GM19438 (cell line): Measurements from ENCODE around the gene MTM1.

Source experiments
- ATAC-seq: cut with Tn5 transposase; IDR thresholded peaks from one replicate; pipeline ENCODE4 v1.9.1; 2021; ENCODE audit warnings: low read depth; ENCODE audit not compliant: unreplicated experiment

The MTM1 gene

DNA sequence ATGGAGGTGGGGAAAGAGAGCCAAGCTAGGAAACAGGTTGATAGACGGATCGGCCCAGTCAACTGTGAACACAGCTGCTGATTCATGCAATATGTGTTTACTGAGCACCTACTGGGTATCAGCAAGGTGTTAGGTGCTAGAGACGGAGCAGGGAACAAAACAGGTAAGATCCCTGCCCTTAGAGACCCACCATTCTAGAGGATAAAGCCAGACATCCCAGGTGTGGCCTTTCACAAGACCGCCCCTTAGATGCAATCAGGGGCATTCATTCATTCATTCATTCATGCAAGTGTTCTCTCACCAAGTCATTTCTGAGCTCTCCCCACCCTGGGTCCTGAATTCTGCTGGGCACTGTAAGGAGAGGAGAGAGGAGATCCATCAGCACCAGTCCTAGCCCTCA lies 20.2 kb upstream of the MTM1 start:
- ATAC-seq, result no peak

DNA sequence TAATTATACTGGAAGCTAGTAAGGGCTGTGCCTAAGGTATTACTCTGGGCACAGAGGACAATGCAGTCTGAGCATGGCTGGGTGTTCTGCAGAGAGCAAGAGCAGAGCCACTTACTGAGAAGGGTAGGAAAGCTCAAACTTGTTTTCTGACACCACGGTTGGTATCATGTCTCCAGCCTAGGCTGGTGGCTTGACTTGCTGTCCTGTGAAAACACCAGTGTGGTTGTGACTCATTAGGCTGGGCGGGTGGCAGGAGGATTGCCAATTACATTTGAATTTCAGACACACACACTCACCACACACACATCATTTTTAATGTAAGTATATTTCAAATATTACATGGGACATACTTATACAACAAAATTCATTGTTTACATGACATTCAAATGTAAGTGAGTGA lies 19.7 kb upstream of the MTM1 start:
- no peak for ATAC-seq

DNA sequence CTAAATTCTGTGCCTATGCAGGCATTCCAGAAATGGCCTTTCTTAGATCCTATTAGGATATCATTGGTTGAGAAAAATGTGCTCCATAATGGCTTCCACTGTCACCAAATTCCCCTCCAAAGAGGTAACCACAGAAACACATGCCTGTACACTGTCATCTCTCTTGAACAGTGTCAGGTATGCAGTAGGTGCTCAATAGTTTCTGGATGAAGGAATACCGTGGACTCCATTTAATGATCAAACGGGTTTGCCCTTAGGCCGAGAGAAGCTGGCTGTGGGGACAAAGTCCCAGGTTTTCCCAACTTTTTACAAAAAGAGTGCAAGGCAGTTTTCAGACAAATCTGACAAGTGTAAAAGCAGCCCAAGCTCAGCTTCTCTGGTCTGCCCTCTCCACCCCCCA lies 16.5 kb upstream of the MTM1 start:
- no peak for ATAC-seq

DNA sequence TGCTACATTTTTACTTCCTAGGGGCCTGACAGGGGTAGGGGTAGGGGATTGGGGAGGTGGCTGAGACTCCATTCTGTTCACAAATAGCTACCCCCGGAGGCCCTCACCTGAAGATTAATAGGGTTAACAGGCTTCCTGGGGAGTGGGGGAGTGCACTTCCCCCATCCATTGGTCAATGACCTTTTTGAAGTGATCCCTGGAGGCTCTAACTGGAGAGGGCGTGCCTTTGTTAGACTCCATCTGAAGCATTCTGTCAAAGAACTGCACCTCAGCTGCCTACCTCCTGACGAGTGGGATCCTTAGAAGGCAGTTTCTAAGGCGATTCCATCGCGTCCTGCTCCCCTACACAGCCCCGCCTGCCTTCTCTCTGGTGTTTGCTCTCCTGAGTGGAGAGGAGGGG lies 10.0 kb upstream of the MTM1 start:
- ATAC-seq, result no peak

DNA sequence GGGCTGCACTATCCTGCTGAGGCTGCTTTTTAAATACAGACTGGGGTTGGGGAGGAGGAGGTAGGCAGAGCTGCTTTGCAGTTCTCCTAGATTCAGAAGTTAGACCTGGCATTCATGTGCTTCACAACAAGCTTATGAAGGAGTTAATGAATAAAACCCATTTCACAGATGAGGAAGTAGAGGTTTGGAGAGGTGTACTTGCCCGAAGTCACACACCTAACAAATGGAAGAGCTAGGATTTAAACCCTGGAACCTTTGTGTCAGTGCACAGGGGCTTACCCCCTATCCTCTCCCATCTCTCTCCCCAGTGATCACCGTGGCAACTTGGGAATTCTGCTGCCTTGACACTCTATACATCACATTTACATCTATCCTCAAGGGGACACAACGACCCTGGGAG lies 3.6 kb upstream of the MTM1 start:
- ATAC-seq, result no peak

DNA sequence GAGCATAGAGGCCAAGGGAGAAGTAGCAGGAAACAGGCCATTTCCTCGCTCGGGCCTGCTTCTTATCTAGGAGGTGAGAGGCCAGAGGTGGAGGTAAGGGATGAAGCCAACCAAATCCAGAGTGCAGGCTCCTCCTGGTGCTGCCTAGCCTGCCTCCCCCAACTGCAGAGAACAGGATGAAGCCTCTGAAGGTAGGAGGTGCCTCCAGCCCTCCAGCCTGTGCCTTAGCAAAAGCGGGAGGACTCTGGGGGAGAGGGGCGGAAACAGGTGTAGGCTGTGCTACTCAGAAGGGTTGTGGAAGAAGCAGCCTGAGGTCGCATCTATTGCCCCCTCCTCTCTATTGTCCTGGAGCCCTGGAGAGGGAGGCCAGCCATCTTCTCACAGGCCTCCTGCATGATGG lies 2.9 kb upstream of the MTM1 start:
- no peak for ATAC-seq

DNA sequence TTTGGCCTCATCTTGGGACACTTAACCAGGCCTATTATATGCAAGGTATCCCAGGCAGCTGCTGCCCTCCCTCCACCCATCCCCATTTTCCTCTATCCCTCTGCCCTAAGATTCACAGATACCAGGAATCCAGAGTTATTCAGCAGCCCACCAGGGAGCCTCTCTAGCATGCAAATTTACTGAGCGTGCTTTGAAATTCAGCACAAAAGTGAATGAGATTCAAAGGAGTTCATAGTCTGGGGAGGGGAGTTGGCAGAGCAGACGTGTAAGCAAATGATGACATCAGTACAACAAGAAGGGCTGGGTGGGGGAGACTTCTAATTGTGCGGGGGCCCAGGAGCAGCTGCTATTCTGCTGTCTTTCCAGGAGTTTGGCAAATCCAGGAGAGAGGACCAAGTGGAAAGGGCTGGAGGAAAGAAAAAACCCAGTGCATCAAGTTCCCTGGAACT lies 1.7 kb upstream of the MTM1 start:
- no peak for ATAC-seq

DNA sequence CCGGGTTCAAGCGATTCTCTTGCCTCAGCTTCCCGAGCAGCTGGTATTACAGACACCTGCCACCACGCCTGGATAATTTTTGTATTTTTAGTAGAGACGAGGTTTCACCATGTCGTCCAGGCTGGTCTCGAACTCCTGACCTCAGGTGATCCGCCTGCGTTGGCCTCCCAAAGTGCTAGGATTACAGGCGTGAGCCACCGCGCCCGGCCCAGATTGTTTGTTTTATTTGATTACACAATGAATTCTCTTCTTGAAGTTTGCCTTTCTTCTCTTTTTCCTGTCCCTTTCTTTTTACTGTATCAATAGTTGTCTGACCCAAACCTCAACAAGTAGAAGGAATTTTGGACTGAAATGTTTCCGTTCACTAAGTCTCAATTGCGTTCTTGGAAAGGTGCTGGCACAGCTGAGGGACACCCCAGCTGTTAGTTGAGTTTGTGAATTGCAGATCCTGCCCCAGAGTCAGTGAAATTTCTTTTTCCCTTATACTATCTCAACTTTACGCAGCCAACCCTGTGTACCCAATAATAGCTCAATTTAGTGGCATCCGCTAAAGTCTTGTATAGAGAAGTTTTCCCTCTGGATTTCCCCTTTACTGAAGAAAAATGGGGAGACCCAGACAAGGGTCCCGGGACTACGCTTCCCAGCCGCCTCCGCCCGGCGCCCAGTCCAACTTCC lies 639 bp upstream of the MTM1 start:
- ATAC-seq, result no peak

DNA sequence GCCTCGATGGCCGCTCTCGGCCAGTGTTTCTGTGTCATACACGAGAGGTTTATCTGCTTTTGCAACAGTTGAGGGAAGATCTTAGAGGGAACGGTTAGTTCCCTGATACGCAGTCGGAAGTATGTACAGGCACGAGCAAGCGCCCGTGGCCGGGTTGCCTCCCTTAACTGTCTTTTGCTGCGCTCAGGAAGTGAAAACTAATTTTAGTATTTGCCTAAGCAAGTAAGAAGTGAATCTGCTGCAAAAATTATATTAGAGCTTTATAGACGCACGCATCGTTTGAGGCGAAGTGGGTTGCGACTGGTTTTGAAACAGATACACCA lies 695 bp downstream of the MTM1 start:
- peak; percentile 25 for ATAC-seq

DNA sequence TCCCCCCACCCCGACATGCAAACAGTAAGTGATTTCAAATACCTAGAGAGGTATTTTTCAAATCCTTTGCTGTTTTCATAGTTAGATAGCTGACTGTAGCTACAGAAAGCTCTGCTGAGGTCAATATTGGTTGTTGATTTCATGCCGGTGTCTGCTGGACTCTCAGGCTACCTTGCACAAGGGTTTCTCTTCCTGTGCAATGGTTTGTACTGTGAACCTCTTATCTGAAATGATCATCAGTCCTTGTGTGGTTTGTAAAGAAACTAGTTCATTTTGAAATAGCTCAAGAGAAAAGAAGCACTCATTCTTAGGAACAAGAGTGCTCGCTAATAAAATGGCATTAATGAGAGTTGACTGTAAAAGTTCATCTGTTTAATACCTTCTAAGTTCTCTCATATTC lies 2.1 kb downstream of the MTM1 start:
- no peak for ATAC-seq

DNA sequence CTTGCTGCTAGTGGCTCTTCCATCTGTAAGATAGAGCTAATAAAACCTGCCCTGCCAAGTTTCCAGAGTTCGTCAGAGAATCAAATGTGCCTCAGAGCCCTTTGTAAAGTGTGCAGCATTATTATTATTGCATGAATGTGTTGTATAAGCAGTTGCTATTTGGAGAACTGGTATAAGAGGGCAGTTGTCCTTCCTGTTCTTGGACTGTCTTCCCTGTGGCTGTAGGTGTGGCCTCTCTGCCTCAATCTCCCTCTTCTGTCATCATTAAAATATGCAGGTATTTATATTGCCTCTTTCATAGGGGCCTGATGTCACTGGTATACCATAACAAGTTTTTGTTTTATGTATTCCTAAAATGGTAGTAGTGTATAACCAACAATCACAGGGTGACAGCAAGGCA lies 3.8 kb downstream of the MTM1 start:
- no peak for ATAC-seq

DNA sequence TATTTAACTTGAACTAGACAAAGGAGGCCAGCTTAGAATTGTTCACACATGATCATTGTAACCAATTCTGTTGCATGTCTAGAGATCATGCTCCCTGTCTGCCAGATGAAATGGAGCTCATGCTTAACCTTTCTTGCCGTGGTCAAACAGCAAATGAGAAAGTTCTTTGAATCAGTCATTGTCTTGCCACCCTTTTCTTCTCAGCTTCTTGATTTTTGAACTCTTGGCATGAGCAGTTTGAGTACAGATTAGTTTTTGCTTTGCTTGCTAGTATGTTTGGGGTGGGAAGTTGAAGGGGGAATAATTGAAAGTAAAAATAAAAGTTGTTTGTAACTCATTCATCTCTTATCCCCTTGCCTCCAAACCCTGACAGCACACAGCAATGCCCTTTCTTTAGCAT lies 4.7 kb downstream of the MTM1 start:
- ATAC-seq, result no peak

DNA sequence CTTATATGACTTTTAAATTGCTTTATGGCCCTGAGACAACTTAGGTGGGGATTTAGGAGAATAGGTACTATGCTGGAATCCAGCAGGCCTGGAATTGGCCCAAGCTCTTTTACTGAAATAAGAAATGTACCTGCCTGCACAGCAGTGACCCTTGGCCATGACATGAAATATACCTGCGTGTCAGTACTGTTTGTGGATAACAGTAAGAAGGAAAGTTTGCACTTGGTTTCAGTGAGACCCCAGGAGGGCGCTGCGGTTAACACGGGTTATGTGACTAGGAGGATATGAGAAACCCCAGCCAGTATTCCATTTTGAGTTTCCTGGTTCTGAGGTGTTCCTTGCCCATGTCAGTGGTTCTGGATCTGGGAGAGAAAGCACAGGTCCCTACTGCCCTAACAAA lies 5.3 kb downstream of the MTM1 start:
- ATAC-seq, result no peak

DNA sequence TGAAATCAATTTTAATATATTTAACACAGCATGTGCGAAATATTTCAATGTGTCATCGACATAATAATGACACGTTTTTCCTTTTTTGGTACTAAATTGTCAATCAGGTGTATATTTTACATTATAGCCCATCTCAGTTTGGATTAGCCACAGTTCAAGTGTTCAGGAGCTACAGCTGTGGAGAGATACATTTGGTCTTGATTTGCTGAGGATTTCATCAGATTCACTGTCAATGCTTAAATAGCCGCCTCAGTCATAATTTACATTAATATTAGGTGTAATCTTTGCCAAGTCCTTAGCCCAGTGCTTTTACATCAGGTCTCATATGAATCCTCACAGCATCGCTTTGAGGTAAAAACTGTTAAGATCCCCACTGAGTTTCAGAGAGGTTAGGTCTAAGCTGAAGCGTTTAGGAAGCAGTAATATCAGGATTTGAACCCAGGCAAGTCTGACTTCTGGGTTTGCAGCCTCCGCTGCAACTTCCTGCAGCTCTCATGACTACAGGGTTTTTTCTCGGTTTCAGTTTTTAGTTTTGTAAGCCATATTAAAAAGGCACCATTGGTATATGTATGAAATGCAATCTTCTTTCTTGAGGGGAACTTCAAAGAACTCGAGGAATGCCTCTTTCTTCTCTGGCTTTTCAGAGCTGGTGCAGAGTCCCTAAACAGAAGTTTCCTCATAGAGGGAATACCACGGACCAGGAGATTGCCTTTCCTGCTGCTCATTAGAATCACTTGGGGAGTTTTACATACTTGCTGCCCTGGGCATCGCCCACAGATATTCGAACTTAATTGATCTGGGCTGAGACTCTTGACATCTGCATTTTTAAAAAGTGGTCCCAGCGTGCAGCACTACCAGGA lies 6.4 kb downstream of the MTM1 start:
- peak; percentile 53 for ATAC-seq

DNA sequence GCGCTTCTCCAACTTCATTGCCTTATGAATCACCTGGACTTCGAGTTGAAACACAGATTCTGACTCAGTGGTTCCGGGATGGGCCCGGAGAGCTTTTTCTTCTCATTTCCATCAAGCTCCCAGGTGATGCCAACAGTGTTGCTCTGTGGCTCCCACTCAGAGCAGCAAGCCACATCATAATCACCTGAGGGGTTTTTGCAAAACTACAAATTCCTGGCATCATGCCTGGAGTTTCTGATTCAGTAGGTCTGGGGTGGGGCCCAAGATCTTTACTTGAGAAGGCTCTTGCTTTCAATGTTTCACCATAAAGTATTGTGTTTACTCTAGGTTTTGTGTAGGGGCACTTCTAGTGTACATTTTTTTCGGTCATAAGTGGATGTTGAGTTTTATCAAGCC lies 7.0 kb downstream of the MTM1 start:
- no peak for ATAC-seq

DNA sequence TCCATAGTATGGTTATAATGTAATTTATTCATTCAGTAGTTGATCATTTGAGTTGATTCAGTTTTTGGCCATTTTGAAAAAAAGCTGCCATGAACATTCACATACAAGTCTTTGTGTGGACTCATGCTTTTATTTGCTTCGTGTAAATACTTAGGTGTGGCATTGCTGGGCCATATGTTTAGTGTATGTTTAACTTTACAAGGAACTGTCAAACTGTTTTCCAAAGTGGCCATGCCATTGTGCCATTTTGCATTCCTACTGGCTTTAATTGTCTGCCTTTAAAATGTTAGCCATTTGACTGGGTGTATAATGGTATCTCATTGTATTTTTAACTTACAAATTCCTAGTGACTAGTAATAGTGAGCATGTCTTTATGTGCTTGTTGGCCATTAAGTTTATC lies 8.8 kb downstream of the MTM1 start:
- ATAC-seq, result no peak

DNA sequence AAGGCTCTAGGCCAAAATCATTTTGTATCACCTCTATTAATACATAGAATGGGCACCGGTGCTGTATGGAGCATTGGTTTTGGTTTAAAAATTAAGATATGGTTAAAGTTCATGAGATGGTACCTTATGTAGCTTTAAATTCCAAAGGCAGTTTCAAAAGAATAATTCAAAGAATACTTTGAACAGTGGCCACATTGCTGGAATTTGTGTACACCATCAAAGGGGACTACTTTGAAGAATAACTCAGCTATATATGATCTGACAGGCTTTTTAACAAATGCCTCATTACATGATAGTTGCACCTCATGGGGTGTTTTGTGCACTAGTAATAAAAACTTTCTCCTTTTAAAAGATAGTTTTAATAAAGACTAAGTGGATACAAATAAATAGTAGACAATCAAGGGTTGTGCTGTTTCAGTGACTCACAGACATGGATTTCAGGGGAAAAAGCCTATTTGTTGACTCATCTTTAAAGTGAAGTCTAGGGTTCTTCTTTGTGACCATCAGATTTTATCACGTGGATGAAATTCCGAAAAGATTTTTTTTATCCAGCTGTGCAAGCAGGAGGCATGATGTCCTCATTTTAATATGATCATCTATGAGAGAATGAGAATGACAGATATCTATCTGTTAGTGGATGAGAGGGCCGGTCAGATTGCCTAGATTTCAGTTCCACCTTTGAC lies 12.8 kb downstream of the MTM1 start:
- no peak for ATAC-seq

DNA sequence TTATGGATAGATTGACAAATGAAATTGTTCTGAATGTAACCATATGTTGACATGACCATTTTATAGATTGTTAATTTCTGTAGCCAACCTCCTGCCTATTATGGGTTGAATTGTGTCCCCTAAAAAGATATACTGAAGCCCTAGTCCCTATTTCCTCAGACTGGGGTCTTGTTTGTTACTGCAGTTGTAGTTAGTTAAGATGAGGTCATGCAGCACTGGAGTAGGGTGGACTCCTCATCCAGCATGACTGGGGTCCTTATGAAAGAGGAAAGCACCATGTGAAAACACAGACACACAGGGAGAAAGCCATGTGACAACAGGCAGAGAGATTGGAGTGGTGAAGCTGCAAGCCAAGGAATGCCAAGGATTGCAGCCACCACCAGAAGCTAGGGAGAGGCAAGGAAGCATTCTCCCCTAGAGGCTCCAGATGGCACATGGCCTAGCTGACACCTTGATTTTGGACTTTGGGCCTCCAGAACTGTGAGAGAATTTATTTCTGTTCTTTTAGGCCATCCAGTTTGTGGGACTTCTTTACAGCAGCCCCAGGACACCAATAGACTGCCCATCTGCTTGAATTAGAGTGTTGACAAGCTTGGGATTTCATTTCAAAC lies 14.0 kb downstream of the MTM1 start:
- no peak for ATAC-seq

DNA sequence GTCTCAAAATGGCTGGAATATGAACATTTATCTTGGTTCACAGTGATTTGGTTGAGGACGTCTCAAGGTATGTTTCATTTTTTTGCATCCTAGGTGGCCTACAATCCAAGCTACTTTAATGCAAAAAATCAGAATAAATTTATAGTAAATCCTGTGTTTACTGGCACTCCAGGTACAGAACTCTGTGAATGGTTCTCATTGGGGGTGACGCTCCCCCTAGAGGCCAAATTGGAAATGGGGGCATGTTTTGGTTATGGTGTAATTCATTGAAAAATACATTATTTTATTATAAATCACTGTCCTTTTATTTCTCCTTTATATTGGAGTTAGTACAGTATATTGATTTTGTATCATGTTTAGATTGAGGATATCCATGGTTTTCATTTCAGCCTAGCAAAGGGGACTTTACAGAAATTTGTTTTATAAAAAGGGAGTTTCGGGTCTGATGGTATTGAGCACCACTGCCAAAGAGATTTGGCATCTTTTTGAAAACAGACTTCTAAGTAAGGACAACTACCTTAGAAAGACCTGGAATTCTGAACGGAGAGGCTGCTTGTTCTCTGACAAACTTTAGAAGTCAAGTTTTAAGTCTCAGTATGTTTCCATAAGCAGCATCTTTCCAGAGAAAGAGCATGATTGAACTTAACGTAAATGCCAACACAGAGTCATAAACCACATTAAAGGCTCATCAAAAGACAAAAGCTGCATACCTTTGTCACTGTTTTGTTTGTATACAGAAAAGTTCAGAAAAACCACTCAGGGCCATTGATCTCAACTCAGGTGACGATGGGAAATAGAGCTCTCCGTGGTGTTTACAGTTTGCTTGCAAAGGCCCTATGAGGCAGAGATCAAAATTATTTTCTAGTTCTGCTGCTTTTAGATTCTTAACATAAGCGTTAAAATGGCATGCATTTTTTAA lies 19.4 kb downstream of the MTM1 start:
- ATAC-seq, result peak; percentile 66

DNA sequence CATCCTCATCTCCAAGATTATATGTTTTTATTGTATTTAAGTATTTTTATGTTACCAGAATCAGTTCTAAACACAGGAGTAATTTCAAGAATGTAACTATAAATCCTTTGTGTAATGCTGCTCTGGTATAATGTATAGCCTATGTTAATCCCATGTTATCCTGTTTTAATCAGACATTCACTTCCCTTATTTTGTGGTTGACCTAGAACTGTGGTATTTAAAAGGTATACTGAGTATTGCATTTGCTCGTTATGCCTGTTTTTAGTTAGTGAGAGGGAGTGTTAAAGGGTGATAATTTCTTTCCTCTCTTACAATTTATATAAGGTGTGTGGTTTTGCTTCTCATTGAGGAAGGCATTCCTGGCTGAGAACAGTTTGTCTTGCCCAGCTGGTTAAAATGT lies 26.2 kb downstream of the MTM1 start:
- ATAC-seq, result no peak
